ENCODE results near the gene PIK3CD. TPM values are rescaled to one million over a fixed set of nuclear protein-coding genes. Genes with fewer than 3 reads are reported as not detected.
"Not testable (repeated sequence)": the region's sequence is repeated elsewhere in the genome, so short reads cannot be mapped to it uniquely, and the experiment has no call there.

PIK3CD gene
- total RNA-seq, 1 donor from 2014 or later = 5.7 TPM

DNA sequence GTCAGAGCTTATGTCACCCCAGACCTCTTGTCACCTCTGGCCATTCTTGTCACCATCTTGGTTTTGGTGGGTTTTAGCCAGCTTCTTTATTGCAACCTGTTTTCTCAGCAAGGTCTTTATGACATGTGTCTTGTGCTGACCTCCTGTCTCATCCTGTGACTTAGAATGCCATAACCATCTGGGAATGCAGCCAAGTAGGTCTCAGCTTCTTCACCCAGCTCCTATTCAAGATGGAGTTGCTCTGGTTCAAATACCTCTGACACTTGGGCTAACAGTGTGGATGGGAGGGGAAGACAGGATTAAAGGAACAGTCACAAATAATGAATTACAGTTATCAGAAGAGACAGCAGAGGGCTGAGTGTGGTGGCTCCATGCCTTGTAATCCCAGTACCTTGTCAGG lies 30.5 kb upstream of the PIK3CD start:
- DNase-seq (ENCODE audit: low read depth, low spot score) = no peak

DNA sequence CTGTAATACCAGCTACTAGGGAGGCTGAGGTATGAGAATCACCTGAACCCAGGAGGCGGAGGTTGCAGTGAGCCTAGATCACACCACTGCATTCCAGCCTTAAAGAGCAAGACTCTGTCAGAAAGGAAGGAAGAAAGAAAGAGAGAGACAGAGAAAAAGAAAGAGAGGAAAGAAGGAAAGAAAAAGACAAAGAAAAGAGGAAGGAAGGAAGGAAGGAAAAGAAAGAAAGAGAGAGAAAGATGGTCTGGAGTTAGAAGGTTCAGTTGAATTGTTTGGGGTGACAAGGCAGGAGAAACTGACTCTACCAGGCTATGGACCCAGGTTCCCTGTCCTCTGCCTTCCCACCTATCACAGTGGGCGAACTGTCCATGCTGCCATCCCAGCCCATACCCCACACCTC lies 27.4 kb upstream of the PIK3CD start:
- no peak for DNase-seq (ENCODE audit: low read depth, low spot score)

DNA sequence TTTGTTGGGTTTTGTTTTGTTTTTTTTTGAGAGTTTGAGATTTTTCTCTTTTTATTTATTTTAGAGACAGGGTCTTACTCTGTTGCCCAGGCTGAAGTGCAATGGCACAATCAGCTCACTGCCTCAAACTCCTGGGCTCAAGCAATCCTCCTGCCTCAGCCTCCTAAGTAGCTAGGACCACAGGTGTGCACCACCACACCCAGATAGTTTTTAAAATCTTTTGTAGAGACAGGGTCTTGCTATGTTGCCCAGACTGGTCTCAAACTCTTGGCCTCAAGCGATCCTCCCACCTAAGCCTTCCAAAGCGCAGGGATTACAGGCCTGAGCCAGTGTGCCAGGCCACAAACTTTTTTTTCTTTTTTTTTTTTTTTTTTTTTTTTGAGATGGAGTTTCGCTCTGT lies 26.5 kb upstream of the PIK3CD start:
- DNase-seq (ENCODE audit: low read depth, low spot score) = not testable (repeated sequence)

DNA sequence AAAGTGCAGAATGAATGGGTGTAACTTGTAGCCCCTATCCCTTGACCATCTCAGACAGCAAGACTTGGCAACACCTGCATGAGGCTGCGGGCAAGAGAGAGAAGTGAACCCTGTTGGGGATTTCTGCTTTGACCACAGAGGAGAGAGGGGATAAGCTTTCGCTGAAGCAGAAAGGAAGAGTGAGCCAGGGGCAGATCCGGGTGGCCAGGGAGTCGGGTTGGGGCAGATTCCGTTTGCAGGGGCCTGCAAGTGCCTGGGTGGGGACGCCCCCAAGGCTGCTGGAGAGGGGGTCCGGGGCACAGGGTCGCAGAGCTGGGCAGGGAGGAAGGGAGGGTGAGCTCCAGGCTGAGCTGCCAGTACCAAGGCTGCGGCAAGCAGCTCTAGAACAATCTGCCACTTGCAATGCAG lies 25.3 kb upstream of the PIK3CD start:
- DNase-seq (ENCODE audit: low read depth, low spot score) = no peak

DNA sequence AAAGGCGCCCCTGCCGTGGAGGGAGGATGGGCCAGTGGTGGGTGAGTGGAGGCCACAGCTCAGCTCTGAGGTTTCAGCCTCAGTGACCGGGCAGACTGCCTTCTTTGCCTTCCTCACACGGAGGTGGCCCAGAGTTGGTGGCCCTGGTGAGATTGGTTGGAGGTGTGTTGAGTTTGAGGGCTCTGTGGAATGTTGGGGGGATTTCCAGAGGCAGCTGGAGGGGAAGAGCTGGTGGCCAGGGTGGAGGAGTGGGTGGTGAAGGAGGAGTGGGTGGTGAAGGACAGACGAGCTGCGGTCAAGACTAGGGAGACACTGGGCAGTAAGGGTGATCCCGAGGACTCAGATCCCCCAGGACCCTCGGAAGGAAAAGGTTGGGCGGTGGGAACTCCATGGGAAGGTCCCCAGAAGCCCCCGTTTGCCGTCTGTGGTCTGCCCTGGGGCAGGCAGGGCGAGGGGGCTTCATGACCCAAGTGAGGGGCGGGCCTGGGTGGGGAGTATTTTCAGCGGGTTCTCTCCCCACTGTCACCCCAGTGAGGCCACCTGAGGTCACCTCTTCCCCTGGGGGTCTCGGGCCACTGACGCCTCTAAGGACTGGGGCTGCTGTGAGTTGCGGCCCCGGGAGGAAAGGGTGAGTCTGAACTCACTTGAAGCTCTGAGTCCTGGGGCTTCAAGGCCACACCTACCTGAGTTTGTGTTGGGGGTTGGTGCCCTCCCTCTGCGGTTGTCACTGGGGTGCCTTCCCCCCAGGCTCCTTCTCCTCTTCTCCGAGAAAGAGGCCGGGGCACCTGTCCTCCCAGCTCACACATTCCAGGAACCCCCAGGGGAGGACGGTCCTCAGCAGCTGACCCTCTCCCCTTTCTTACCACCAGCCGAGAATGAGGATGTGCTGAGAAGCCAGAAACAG lies 22.7 kb upstream of the PIK3CD start:
- DNase-seq (ENCODE audit: low read depth, low spot score) = no peak

DNA sequence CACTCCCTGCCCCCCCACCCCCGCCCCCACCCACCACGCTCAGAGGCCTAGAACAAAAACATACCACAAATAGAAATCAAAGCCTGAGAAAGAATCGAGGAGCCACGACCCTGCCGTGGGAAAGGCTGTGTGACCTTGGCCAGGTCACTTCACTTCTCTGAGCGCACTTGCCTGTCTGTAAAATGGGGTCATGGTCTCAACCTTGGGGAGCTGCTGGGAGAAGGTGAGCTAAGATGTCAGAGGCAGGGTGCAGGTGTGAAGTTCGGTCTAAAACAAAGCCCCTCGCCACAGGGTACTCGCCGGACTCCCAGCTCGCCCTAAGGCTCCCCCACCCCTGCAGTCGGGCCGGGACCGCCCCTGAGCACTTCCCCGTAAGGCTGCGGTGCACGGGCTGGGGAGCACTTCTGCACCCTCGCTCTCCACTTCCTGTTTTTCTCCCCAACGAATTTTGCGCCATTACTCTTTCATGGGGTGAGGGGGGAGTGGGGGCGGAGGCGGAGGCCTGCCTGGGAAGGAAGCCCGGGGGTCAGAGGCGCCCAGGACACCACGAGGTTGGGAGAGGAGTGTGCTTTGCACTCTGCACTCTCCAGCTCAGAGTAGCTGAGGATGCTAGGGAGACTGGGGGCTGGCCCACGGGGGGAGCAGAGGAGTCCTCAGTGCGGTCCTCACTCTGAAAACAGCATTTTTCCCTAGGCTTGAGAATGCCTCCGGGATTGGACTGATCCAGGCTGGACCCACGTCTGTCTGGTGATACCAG lies 21.9 kb upstream of the PIK3CD start:
- no peak for DNase-seq (ENCODE audit: low read depth, low spot score)

DNA sequence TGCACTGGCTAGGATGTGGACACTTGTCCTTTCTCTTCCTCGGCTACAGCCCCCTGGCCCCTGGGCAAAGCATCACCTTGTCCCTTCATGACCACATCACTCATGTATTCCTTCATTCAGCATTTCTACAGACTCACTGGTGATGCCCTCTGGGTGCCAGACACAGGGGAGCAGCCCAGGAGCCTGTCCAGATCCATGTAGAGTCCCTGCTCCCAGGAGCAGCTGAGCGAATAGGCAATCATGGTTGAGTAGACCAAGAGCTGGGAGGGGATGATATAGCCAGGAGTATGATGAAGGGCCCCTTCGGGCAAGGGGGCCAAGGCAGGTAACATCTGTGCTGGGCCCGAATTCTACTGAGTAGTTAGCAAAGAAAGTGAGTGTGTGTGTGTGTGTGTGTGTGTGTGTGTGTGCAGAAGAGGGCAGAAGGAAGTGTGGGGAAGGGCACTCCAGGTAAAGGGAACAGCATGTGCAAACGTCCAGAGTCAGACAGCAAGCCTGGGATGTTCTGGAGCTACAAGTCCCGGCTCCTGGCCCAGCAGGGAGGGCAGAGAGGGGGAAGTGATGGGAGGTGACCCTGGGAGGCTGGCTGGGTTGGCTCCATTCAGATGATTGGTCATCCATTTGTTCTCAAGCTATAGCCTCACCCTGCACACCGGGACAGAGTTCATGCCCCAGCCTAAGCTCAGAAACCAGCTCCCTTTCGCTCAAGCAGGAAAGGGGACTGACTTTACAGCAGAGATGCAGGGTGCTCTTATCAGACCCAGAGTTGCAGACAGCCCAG lies 21.0 kb upstream of the PIK3CD start:
- DNase-seq (ENCODE audit: low read depth, low spot score) = no peak

DNA sequence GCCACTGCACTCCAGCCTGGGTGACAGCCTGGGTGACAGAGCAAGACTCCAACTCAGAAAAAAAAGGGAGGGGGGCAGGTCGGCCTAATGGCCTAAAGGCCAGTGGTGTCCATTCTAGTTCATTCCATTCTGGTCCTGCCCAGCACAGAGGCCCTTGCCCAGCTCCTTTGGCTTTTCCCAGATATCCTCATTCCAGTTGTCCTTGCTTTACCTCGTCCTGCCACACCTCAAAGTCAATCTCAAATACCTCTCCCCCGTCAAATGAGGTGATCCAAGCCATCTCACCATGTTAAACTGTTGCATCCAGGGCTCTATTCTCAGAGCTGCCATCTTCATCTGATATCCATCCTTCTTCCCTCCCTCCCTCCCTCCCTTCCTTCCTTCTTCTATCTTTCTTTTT lies 19.9 kb upstream of the PIK3CD start:
- DNase-seq (ENCODE audit: low read depth, low spot score) = no peak

DNA sequence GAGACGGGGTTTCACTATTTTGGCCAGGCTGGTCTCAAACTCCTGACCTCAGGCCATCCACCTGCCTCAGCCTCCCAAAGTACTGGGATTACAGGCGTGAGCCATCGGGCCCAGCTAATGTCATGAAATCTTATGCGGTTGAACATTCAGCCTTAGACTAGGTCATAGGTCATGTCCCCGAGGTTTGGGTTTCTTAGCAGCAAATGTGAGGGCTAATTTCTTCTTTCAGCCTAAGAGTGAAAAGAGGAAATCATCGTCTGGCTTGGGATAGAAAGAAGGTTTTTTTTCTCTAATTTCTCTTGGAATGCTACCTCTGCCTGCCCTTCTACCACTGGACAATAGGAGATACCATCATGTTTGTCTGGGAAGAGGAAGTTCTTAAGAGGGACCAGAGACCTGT lies 18.0 kb upstream of the PIK3CD start:
- DNase-seq (ENCODE audit: low read depth, low spot score) = no peak

DNA sequence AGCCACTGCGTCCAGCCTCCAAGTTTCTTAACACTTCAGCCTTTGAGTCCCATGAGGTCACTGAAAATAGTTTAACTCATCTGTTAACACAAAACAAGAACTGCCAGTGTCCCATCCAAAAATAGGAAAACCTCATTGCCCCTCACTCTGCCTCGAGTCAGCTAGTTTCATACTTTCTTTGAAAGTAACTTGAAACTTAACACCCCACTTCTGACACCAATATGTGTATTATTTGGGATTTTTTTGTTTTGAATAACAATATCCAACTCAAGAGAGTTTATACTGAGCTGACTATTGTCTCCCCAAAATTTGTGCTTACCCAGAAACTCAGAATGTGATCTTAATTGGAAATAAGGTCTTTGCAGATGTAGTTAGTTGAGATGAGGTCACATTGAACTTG lies 16.9 kb upstream of the PIK3CD start:
- DNase-seq (ENCODE audit: low read depth, low spot score) = no peak

DNA sequence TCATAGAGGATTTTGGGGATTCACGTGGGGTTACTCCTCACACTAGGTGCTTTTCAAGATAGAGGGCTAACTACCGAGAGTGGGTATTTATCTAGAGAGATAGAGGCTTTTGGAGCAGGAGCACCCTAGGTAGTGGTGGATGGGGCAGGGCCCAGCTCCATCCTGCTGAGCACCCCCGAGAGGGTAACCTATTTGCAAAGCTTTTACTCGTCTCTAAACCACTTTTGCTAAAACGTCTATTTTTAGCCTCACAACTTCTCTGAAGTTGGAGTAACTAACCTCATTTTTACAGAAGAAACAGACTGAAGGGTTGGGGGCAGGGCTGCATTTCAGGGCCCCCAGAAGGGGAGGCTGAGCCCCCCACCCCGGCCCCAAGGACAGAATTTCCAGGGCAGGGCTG lies 12.3 kb upstream of the PIK3CD start:
- DNase-seq (ENCODE audit: low read depth, low spot score) = no peak

DNA sequence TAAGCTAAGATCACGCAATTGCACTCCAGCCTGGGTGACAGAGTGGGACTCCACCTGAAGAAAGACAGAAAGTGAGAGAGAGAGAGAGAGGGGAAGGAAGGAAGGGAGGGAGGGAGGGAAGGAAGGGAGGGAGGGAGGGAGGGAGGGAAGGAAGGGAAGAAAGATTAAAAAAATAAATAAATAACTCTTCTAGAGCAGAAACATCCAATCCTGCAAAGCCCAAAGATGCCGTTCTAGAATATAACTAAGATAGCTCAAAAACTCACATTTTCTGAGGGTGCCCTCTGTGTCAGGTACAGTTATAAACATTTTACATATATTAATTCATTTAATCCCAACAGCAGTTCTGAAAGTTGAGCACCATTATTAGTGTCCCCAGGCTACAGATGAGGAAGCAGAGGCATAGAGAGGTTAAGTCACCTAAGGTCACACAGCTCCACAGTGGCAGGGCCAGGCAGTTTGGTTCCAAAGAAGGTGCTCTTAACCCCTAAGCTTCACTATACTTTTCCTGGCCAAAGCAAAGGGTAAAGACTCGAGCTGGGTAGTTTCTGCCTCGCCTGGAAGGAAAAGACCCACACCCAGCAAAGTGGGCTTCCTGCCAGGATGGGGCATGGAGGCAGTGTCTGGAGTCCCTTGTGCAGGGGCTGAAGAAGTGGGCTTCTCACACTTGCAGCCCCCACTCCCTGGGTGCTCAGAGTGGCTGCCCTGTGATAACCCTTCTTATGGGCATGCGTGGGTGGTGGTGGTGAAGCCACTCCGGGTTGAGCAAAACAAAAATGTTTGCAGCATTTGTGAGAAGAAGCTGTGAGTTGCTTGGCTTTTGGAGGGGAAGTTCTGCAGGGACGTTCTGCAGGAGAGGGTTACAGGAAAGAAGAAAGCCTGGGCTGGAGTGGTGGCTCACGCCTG lies 7.9 kb upstream of the PIK3CD start:
- no peak for DNase-seq (ENCODE audit: low read depth, low spot score)

DNA sequence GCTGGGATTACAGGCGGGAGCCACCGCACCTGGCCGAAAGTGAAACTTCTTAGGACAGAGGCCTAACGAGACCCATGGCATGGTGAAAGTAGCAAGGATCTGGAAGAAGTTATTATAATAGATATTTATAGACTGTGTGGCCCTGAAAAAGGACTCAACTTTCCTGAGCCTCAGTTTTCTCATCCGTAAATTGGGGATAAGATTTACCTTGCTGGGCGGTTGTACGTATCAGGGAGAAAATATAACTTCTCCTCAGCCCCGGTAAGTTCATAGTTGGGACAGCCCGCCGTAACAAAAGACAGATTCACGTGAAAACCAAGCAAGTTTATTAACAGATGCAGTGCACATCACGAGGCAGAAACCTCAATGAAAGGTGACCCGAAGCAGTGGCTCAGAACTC lies 5.5 kb upstream of the PIK3CD start:
- DNase-seq (ENCODE audit: low read depth, low spot score) = no peak

DNA sequence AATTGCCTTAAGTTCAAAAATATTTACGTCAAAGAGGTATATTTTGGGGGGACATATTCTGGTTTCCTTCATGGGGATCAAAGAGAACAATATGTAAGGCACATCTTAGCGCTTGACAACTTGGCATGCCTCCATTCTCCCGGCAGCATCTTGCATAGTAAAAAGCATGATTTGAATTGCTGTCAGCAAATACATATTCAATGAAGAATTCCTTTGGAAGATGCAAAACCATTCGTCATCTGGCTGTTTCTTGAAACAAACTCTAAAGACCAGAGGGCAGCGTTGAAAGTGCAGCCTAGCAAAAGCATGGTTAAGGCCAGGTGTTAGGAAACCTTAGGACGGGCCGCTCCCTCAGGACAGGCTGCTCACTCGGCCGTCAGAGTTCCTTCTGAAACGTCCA lies 3.4 kb upstream of the PIK3CD start:
- no peak for DNase-seq (ENCODE audit: low read depth, low spot score)

DNA sequence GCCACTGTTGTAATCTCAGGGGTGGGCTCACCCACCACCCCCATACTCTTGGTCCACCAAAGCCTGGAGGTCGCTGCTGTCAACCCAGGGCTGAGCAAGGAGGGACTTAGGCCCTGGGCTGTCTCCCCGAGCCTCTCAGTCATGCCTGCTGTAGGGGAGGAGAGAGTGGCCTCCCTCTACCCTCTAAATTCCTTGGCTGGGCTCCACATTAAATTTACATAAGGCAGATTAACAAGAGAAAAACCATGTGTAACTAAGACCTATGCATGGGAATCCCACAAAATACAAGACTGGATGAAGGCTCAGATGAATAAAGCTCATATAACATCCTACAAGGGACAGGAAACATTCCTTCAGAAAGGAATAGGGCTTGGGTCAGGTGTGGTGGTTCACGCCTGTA lies 1.8 kb upstream of the PIK3CD start:
- DNase-seq (ENCODE audit: low read depth, low spot score) = no peak

DNA sequence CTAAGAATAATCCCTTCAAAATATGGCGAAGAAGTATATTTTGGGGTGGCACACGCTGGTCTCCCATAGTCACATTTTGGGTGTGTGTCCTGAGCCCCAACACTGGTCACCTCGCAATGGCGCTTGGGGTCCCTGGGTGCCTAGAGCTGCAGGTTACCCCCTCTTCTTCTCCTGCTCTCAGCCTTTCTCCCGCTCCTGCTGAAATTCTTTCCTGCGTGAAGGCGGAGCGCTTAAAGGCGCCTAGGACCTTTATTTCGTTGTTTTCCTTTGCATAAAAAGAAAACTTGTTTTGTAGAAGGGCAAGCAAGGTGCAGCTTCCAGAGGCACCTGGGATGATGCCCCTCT lies 339 bp upstream of the PIK3CD start:
- no peak for DNase-seq (ENCODE audit: low read depth, low spot score)

DNA sequence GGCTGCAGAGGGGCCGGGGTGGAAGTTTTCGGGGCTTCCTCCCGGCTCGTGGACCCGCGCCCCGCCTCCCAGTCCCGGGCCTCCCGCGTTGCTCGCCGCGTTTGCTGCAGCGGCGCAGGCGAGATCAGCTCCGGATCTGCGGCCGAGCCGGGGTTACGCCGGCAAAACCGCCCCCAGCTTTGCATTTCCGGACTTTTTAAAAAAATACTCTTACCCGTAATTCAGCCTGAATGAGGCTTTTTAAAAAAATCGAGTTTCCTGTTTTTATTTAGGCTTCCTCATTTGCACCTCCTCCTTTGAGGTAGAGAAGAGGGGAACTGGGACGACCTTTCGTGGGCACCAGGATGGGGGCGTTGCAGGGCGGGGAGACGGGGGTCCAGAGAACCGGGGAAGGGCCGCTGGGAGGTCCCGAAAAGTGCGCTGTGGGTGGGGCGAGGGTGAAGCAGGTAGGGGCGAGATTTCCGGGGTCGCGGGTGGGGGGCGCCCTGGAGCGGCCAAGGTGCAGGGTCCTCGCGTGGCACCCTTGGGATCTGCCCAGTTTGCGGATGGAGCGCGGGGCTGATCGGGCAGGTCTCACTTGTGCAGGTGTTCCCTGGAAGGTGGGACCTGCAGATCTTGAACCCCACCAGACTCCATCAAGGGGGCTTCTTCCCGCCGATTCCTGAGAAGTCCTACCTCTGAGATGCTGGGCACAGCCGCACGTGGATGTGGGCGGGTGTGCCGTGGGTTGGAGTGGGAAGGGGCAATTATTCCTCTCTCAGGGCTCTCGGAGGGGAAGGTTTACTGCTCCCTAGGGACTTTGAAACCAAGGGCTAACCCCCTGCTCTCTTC lies 1.1 kb downstream of the PIK3CD start:
- no peak for DNase-seq (ENCODE audit: low read depth, low spot score)

DNA sequence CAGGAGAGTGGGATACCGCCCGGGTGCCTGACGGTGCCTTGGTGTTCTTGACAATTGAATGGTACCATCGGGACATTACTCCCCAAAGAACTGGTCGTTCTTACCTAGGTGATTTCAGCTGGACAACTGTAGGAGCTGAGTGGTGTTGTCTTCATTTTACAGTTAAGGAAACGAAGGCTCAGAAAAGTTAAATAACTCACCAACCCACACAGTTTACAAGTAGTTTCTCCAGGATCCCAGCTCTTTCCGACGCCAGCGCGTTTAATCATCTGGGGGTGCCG lies 1.6 kb downstream of the PIK3CD start:
- DNase-seq (ENCODE audit: low read depth, low spot score) = no peak

DNA sequence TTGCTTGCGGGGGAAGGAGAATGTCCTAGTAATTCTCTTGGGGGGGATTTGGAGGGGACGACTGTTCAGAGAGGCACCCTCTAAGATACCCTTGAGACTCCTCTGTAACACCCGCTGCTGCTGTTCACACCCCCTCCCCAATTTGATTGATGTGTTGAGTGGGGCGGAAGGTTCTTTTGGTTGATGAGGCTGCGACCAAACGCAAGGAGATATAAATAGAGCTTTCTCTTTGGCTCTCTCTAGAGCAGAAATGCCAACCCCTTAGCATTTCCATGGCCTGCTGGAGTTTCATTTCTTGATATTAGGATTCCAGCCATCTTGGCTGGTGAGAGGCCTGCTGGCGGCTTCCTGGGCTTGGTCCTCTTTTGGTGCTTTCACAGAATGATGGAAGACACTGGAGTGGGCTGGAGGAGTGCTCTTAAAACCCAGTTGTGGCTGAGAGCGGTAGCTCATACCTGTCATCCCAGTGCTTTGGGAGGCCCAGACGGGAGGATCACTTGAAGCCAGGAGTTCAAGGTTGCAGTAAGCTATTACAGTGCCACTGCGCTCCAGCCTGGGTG lies 2.0 kb downstream of the PIK3CD start:
- no peak for DNase-seq (ENCODE audit: low read depth, low spot score)

Data from pulmonary artery endothelial cell (primary cell).